Nephron progenitor cell (in vitro differentiated cells): ENCODE data around the gene ISLR.

ENCODE experiments used
- DNase-seq: peaks from one replicate; pipeline ENCODE4 v3.0.0; 2021
- H3K27ac Mint-ChIP-seq: 2 replicates; pipeline ENCODE4 v1.8.0; 2021; ENCODE audit warnings: mild to moderate bottlenecking, moderate library complexity, mixed read lengths
- H3K27me3 Mint-ChIP-seq: 2 replicates; pipeline ENCODE4 v1.8.0; 2021; ENCODE audit warnings: mild to moderate bottlenecking, low read depth, mixed read lengths; ENCODE audit not compliant: poor library complexity
- H3K36me3 Mint-ChIP-seq: 2 replicates; pipeline ENCODE4 v1.8.0; 2021; ENCODE audit warnings: low read depth, mixed read lengths
- H3K4me1 Mint-ChIP-seq: 2 replicates; pipeline ENCODE4 v1.8.0; 2021; ENCODE audit warnings: mixed read lengths
- H3K4me3 Mint-ChIP-seq: 2 replicates; pipeline ENCODE4 v1.8.0; 2021; ENCODE audit warnings: mild to moderate bottlenecking, moderate library complexity, mixed read lengths
- H3K9me3 Mint-ChIP-seq: 2 replicates; pipeline ENCODE4 v1.8.0; 2021; ENCODE audit warnings: mild to moderate bottlenecking, moderate library complexity, mixed read lengths
- TF ChIP-seq, protein P1 (sequence below): fragments of 200-600 bp; sonication (generic); IDR thresholded peaks from 2 replicates; pipeline ENCODE4 v1.5.0; 2021; ENCODE audit warnings: antibody characterized with exemption

The ISLR gene

DNA sequence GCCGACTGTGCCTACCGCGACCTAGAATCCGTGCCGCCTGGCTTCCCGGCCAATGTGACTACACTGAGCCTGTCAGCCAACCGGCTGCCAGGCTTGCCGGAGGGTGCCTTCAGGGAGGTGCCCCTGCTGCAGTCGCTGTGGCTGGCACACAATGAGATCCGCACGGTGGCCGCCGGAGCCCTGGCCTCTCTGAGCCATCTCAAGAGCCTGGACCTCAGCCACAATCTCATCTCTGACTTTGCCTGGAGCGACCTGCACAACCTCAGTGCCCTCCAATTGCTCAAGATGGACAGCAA is 1.4 kb downstream of the ISLR start:
- Mint-ChIP-seq H3K4me3 (no peak overlapping the region), H3K27me3 (peaks cover 8% of the 10 kb centered on the region), H3K4me1 (peaks cover 92% of the 10 kb centered on the region), H3K9me3 (no peaks in the 10 kb centered on the region), H3K27ac (peak overlapping the region; percentile 25), H3K36me3 (no peaks in the 10 kb centered on the region)
- TF ChIP-seq, protein P1, sequence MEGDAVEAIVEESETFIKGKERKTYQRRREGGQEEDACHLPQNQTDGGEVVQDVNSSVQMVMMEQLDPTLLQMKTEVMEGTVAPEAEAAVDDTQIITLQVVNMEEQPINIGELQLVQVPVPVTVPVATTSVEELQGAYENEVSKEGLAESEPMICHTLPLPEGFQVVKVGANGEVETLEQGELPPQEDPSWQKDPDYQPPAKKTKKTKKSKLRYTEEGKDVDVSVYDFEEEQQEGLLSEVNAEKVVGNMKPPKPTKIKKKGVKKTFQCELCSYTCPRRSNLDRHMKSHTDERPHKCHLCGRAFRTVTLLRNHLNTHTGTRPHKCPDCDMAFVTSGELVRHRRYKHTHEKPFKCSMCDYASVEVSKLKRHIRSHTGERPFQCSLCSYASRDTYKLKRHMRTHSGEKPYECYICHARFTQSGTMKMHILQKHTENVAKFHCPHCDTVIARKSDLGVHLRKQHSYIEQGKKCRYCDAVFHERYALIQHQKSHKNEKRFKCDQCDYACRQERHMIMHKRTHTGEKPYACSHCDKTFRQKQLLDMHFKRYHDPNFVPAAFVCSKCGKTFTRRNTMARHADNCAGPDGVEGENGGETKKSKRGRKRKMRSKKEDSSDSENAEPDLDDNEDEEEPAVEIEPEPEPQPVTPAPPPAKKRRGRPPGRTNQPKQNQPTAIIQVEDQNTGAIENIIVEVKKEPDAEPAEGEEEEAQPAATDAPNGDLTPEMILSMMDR, result no peak
- DNase-seq, result no peak

DNA sequence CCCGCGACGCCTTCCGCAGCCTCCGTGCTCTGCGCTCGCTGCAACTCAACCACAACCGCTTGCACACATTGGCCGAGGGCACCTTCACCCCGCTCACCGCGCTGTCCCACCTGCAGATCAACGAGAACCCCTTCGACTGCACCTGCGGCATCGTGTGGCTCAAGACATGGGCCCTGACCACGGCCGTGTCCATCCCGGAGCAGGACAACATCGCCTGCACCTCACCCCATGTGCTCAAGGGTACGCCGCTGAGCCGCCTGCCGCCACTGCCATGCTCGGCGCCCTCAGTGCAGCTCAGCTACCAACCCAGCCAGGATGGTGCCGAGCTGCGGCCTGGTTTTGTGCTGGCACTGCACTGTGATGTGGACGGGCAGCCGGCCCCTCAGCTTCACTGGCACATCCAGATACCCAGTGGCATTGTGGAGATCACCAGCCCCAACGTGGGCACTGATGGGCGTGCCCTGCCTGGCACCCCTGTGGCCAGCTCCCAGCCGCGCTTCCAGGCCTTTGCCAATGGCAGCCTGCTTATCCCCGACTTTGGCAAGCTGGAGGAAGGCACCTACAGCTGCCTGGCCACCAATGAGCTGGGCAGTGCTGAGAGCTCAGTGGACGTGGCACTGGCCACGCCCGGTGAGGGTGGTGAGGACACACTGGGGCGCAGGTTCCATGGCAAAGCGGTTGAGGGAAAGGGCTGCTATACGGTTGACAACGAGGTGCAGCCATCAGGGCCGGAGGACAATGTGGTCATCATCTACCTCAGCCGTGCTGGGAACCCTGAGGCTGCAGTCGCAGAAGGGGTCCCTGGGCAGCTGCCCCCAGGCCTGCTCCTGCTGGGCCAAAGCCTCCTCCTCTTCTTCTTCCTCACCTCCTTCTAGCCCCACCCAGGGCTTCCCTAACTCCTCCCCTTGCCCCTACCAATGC is 2.0 kb downstream of the ISLR start:
- Mint-ChIP-seq H3K27ac (peak overlapping the region; percentile 42), H3K36me3 (no peaks in the 10 kb centered on the region), H3K27me3 (peaks cover 6% of the 10 kb centered on the region), H3K4me1 (peaks cover 86% of the 10 kb centered on the region), H3K9me3 (no peaks in the 10 kb centered on the region), H3K4me3 (peak overlapping the region; percentile 66)
- TF ChIP-seq, protein P1, result no peak
- no peak for DNase-seq

DNA sequence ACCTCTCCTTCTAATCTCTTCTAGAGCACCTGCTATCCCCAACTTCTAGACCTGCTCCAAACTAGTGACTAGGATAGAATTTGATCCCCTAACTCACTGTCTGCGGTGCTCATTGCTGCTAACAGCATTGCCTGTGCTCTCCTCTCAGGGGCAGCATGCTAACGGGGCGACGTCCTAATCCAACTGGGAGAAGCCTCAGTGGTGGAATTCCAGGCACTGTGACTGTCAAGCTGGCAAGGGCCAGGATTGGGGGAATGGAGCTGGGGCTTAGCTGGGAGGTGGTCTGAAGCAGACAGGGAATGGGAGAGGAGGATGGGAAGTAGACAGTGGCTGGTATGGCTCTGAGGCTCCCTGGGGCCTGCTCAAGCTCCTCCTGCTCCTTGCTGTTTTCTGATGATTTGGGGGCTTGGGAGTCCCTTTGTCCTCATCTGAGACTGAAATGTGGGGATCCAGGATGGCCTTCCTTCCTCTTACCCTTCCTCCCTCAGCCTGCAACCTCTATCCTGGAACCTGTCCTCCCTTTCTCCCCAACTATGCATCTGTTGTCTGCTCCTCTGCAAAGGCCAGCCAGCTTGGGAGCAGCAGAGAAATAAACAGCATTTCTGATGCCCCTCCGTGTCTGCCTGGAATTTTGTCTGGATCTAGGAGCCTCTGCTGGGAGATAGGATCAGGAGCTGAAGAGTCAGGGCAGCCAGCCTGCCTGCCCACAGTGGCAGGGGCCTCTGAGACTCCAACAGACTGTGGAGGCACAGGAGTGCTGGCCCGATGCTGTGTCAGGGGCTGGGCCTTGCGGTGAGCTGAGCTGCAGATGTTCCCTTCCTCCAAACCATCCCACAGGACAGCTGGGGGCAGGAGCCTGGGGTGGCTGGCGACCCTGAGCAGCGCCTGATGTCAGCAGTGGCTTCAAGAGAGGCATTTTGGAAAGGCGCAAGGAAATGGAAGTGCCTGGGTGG is 3.0 kb downstream of the ISLR start:
- H3K27ac Mint-ChIP-seq, result peak overlapping the region; percentile 73
- TF ChIP-seq, protein P1, result no peak
- no peaks in the 10 kb centered on the region for H3K9me3 Mint-ChIP-seq
- peaks cover 77% of the 10 kb centered on the region for H3K4me1 Mint-ChIP-seq
- no peaks in the 10 kb centered on the region for H3K36me3 Mint-ChIP-seq
- peaks cover 6% of the 10 kb centered on the region for H3K27me3 Mint-ChIP-seq
- peak overlapping the region; percentile 3 for H3K4me3 Mint-ChIP-seq
- DNase-seq, result no peak

DNA sequence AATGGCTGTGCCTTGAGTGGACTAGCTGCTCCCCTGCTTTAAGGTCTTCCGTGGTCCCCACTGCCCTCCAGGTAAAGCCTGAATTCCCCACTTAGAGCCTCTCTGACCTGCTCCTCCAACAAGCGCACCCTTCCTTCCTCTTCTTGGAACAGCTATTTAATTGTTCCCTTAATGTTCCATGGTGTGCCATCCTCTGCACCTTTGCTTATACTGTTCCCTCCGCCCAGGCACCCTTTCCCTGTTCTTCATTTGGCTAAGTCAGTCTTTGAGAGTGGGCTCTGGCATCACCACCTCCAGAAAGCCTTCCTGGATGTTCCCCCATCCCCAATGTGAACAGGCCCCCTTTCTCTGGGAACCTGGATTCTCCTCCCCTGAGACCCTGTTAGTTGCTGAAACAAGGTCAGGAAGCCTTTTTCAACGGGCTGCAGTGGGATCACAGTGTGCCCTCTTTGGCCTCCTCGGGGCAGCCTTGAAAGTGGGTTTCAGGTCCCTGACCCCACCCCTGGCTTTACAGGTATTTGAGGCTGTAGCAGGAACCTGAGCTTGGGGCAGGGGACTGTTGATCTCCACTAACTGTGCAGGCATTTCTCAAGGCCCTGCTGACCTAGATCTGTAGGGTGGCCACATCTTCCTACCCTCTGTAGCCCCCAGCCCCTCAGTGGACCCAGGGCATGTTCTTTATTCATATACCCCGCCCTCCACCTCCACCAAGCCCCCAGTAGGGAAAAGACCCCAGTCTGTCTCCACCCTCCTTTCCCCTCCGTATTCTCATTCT is 5.0 kb downstream of the ISLR start:
- Mint-ChIP-seq H3K27me3 (peaks cover 3% of the 10 kb centered on the region), H3K36me3 (peaks cover 7% of the 10 kb centered on the region), H3K4me1 (peaks cover 58% of the 10 kb centered on the region), H3K4me3 (no peak overlapping the region), H3K27ac (peak overlapping the region; percentile 41), H3K9me3 (no peaks in the 10 kb centered on the region)
- TF ChIP-seq, protein P1, result no peak
- no peak for DNase-seq

DNA sequence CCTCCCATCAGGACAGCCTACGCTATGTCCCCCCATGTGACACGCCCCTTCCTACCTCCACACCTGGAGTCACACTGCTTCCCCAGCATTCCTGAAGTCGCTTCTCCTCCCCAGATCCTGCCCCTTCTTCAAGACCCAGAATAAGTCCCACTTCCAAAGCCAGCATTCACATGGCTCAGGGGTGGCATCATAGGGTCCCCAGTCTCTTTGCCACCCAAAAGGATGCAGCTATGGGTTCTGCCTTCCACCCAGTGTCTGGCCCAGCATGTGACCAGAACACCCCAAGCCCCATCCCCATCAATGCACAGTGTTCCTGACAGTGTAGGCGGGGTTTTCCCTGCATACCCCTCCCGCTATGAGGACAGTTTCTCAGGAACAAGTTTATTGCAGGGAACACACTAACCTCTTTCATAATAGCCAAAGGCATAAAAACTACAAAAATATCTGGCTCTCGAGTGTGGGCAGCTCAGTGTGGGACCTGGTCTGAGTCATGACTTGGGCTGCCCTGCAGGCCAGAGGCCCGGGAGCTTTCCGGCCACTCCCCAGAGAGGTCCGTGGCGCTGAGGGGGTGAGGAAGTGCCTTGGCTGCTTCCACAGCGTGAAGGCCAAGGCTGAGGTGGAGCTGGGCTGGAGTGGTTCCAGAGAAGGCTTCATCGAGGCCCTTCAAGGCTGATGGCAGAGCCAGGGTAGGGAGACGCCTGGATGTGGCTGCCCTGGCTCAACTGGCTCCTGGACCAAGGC is 5.8 kb downstream of the ISLR start:
- DNase-seq, result no peak
- TF ChIP-seq, protein P1, result no peak
- Mint-ChIP-seq H3K27me3 (peaks cover 2% of the 10 kb centered on the region), H3K4me3 (no peak overlapping the region), H3K27ac (peak overlapping the region; percentile 41), H3K9me3 (no peaks in the 10 kb centered on the region), H3K4me1 (peaks cover 50% of the 10 kb centered on the region), H3K36me3 (peaks cover 7% of the 10 kb centered on the region)
